ENCODE data around the gene DHRS3. TPM values are rescaled to one million over a fixed set of nuclear protein-coding genes. Genes with fewer than 3 reads are reported as not detected.

DHRS3 gene
- total and polyA plus RNA-seq, 2 of the 13 experiments (the other 11 are each of a cell fraction or from before 2014, with no cell fraction given): 48.5 to 90.5 TPM

GRCh38 chr1:12617901-12618660 is at the start of gene DHRS3 (continued):
- peak; percentile 46; the same call in 1 of the 2 replicates for TF ChIP-seq FIP1L1 (IDR thresholded peaks at IDR 0.05; ENCODE audit: borderline replicate concordance, insufficient read depth, low read depth, low read length)
- TF ChIP-seq ZNF333 (CRISPR knock-in tag; IDR thresholded peaks at IDR 0.05; ENCODE audit: borderline replicate concordance): peak; percentile 54; the same call in 1 of the 2 replicates
- peak; percentile 27; the same call in 1 of the 2 replicates for TF ChIP-seq TFE3 (CRISPR knock-in tag; IDR thresholded peaks at IDR 0.05)
- TF ChIP-seq ZBTB20 (CRISPR knock-in tag; IDR thresholded peaks at IDR 0.05; ENCODE audit: borderline replicate concordance, low read depth): 0 out of 2 replicates have a peak, but pooled peaks have one; percentile 54
- TF ChIP-seq PCBP1 (IDR thresholded peaks at IDR 0.05; ENCODE audit: borderline replicate concordance, low read depth, low read length): 0 out of 2 replicates have a peak, but pooled peaks have one; percentile 16
- peak; percentile 13; the same call in 1 of the 2 replicates for TF ChIP-seq ZSCAN31 (CRISPR knock-in tag; IDR thresholded peaks at IDR 0.05; ENCODE audit: low read depth)
- peak; percentile 65; the same call in 1 of the 2 replicates for TF ChIP-seq AKAP8 (CRISPR knock-in tag; IDR thresholded peaks at IDR 0.05)
- peak; percentile 86; the same call in 1 of the 2 replicates for TF ChIP-seq ARHGAP35 (CRISPR knock-in tag; IDR thresholded peaks at IDR 0.05; ENCODE audit: borderline replicate concordance)
- peak; percentile 71 for TF ChIP-seq ZC3H4 (CRISPR knock-in tag; IDR thresholded peaks at IDR 0.05; ENCODE audit: borderline replicate concordance)
- TF ChIP-seq RNF2 (conservative IDR thresholded peaks at IDR 0.05; ENCODE audit: low read depth): no peak
- TF ChIP-seq ZBTB46 (CRISPR knock-in tag; IDR thresholded peaks at IDR 0.05; ENCODE audit: borderline replicate concordance): 0 out of 2 replicates have a peak, but pooled peaks have one; percentile 43
- TF ChIP-seq HOXA3 (CRISPR knock-in tag; IDR thresholded peaks at IDR 0.05): peak; percentile 33
- 0 out of 2 replicates have a peak, but pooled peaks have one; percentile 7 for TF ChIP-seq TMF1 (CRISPR knock-in tag; IDR thresholded peaks at IDR 0.05; ENCODE audit: low read depth)
- TF ChIP-seq AKNA (CRISPR knock-in tag; IDR thresholded peaks at IDR 0.05; ENCODE audit: borderline replicate concordance): no peak; the same call in 1 of the 2 replicates
- TF ChIP-seq HBP1 (CRISPR knock-in tag; IDR thresholded peaks at IDR 0.05; ENCODE audit: low read depth): 0 out of 2 replicates have a peak, but pooled peaks have one; percentile 2
- 0 out of 2 replicates have a peak, but pooled peaks have one; percentile 25 for TF ChIP-seq MAZ (IDR thresholded peaks at IDR 0.05; ENCODE audit: borderline replicate concordance, low read depth, low read length)
- no peak for TF ChIP-seq MAZ (CRISPR knock-in tag; IDR thresholded peaks at IDR 0.05; ENCODE audit: low read depth)
- TF ChIP-seq ZFP82 (CRISPR knock-in tag; IDR thresholded peaks at IDR 0.05; ENCODE audit: borderline replicate concordance): 0 out of 2 replicates have a peak, but pooled peaks have one; percentile 32
